ENCODE data around the gene SF3B6.

Gene SF3B6

GRCh38 chr2:24088821-24089359 is 12.8 kb upstream of the SF3B6 start:
- DNase-seq = no peak

DNA sequence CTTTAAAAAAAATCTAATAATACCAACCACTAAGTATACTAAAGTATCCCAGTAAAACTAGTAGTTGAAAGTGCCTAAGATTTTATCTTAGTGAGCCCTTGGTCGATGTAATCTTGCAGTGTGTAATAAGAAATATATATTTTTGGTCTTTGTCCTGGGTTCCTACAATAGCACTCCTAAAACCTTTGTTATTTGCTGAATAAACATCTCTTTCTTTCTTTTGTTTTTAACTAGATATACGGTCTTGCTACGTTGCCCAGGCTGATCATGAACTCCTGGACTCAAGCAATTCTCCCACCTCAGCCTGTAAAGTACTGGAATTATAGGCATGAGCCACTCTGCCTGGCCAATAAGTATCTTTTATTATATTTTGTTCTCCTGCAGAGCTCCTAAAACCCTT is 10.9 kb upstream of the SF3B6 start:
- no peak for DNase-seq

DNA sequence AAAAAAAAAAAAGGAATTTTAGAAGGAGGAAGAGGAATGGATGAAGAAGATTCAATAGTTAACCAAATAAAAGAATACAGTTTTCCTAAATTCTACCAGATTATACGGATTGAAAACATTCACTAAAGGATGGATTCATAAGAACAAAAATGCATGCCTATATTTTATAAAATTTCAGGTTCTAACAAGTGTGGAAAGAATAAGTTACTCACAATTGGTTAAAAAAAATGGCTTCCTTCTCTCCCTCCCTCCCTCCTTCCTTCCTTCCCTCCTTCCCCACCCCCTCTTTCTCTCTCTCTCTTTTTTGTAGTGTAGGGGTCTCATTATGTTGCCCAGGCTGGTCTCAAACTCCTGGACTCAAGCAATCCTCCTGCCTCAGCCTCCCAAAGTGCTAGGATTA is 10.1 kb upstream of the SF3B6 start:
- no peak for DNase-seq

DNA sequence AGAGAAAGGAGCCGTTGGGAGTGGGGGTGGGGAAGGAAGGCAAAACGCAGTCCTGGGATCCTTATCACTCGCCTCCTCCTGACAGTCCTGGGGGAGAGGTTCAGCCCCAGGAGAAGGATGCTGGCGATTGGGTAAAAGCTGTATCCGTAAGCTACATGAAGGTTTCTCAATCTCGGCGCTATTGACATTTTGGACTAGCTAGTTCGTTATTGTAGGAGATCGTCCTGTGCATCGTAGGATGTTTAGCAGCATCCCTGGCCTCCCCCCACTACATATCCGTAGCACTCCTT is 9.0 kb upstream of the SF3B6 start:
- no peak for DNase-seq

DNA sequence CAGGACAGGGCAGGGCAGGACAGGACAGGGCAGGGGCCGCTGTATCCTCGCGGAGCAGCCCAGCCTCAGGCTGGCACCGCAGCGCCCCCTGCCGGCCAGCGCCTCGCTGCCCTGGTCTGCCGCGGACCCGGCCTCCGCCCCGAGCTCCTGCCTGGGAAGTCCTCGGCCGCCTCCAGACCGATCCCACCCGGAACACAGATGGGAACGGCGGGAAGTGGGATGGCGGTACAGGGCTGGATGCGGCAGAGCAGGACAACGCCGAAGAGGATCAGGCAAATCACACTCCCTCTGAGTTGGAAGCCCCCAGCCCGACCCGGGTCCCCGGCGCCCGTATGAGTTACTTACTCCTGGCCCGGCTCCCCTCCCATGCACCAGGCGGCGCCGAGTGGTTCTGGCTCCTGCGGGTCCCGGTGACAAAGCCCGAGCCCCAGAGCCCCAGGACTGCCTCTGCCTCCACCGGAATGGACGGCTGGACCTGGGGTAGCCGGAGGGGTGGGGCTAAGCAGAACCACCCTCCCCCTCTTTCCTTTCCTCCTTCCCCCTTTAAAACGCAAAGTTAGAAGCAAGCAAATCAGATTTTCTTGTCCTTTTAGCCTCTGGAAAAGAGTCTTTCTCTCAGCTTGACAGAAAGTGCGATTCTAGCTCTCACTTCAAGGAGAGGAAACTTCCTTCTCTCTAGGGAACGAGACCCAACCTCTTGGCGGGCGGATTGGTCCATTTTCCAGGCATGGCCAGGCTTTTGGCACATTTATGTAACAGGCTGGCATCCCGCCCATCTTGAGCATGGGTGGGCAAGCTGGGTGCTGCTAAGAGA is 8.5 kb upstream of the SF3B6 start, which contains the start of gene TP53I3:
Gene TP53I3, minus strand, starts transcription at position 449 of the 814 bp plus-strand sequence. CDS start 508 bp downstream, outside the sequence.
- peak; percentile 93 for DNase-seq

DNA sequence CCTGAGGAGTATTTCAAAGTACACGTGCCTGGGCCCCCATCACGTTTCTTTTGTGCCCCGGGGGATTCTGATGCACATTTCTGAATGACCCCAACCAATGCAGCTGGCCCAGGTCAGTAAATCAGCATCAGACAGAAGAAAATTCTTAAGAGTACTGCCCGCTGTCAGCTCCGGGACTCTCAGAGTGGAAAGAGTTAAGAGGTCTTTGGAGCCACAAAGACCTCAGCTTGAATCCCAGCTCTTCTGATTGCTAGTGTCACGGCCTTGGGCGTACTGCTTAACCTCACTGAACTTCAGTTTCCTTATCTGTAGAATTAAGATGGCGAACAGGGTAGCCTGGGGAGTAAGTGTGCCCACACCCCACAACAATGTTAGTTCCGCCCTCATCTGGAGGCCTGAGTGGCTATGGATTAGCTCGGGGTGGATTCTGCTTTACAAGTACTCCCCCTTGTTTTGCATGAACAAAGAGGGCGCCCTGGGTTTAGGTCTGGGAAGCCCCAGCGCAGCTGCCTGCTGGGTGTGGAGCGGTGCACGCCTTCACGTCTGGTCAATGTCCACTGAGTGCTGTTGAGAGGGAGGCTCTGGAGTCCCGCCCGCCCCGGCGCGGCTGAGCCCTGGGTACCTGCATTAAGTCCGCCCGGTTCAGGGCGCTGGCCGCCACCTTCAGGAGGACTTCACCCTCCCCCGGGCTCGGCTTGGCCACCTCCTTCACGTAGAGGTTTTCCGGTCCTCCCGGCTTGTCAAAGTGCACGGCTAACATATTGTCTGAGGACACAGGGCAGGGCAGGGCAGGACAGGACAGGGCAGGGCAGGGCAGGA is 7.7 kb upstream of the SF3B6 start:
- peak; percentile 93 for DNase-seq

DNA sequence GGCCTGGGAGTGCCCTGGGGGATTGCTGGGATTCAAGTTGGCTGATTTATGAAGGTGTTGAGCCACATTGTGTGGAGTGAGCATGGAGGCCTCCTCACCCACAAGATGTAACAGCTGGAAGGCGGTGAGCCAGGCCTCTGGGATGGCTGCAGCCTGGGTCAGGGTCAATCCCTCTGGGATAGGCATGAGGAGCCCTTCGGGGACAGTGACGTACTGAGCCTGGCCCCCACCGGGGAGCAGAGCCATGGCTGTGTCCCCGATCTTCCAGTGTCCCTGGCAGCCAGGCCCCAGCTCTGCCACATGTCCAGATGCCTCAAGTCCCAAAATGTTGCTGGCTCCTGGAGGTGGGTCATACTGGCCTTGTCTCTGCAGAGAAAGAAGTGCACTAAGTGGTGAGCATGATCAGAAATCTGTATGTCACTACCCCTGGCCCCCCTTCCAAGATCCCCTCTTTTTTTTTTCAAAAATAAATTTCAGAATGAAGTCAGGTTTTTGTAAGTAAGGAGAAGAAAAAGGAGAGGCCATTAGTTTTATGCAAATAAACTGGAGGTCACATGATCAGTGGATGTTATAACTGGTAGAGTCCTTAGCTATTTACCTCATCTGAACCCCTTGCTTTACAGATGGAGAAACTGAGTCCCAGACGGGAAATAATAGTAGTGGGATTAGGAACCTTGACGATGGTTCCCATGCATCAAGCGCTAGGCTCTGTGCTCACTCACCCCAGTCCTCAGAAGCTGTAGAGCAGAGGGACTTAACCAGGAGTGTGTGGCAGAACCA is 6.9 kb upstream of the SF3B6 start:
- DNase-seq = peak; percentile 39

DNA sequence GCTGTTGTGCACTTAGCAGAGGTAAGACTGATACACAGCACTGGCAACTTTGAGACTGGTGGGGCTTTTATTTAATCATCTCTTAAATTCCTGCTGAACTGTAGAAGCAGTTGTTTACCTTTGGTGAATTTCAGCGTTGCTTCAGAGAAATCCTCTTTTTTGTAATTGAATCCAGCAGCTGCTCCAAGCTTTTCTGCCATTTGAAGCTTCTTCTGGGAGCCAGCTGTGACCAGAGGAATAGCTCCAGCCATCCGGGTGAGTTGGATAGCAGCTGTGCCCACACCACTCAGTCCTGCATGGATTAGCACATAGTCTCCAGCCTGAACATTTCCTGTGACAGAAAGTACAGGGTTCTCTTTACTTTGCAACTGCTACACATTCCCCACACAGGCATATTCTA is 4.6 kb upstream of the SF3B6 start:
- DNase-seq = peak; percentile 95

GRCh38 chr2:24077879-24078278 is 1.8 kb upstream of the SF3B6 start:
- DNase-seq = peak; percentile 26

GRCh38 chr2:24077535-24077877 is 1.4 kb upstream of the SF3B6 start:
- DNase-seq = no peak

DNA sequence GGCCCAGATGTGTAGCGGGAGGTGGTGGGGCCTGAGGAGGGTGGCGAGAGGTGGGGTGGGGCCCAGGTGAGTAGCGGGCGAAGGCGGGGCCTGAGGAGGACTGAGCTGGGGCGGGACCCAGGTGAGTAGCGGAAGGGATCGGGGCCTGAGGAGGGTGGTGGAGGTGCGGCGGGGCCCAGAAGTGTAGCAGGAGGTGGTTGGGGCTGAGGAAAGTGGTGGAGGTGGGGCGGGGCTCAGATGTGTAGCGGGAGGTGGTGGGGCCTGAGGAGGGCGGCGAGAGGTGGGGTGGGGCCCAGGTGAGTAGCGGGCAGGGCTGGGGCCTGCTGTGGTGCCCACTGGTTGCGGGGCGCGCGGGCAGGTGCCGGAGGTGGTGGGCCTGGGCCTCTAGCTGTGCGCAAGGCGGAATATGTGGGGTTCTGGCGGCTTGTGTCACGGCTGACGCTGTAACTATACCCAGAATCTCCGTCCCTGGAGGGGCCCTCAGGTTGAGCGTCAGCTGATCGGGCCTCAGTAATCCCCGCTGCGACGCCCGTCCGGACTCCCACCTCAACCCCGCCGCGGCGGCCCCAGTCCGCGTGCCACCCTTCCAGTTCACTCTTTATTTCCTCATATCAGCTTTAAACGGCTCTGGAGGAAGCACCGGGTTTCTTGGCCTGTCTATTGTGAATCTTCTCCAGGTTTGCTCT is 866 bp upstream of the SF3B6 start:
- DNase-seq = peak; percentile 76

DNA sequence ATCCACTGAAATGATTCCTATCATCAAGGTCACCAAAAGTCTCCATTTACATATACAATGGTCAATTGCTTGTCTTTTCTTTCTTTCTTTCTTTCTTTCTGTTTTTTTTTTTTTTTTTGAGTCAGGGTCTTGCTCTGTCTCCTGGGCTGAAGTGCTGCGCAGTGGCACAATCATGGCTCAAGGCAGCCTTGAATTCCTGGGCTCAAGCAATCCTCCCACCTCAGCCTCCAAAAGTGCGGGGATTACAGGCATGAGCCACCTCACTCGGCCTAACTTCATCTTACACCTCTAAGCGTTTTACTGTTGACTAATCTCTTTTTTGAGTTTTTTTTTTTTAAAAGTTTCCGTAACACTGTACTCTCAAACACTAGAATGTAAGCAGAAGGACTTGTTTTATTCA is 867 bp downstream of the SF3B6 start:
- DNase-seq = no peak

DNA sequence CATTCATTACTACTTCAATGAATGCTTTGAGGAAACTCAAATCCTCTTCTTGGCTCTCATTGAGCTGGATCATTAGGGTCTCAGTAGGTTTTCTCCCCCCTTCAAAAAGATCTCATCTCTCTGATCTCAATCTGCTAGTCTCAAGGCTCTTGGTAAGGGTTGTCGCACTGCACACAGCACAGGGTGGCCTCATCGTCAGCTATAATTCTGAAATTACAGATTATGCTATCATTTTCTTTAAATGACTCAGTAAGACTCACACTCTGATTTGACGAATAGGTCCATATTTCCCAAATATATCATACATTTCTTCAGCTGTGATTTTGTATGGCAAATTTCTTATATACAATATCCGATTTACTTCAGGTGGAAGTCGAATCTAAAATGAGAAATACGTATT is 2.3 kb downstream of the SF3B6 start:
- no peak for DNase-seq

- DNase-seq = no peak
Observed at GRCh38 chr2:24072259-24072658, 3.9 kb downstream of the SF3B6 start.

DNA sequence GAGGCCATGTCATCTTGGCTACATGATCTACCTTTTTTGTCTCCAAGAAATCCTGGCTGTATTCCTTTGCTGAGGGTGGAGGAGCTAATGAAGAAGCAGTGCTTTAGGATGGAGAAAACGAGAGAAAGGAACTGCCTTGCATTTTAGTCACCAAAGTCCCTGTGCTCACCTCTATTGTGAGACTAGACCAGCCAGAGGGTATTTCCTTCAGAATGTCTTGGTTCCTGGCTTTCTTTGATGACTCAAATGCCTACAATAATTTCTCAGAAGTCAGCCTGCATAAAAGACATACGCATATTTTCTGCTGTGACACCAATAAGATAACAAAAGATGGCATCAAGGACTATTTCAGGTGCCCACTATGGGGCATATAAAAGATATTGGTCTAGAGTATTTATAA is 10.8 kb downstream of the SF3B6 start:
- no peak for DNase-seq

DNA sequence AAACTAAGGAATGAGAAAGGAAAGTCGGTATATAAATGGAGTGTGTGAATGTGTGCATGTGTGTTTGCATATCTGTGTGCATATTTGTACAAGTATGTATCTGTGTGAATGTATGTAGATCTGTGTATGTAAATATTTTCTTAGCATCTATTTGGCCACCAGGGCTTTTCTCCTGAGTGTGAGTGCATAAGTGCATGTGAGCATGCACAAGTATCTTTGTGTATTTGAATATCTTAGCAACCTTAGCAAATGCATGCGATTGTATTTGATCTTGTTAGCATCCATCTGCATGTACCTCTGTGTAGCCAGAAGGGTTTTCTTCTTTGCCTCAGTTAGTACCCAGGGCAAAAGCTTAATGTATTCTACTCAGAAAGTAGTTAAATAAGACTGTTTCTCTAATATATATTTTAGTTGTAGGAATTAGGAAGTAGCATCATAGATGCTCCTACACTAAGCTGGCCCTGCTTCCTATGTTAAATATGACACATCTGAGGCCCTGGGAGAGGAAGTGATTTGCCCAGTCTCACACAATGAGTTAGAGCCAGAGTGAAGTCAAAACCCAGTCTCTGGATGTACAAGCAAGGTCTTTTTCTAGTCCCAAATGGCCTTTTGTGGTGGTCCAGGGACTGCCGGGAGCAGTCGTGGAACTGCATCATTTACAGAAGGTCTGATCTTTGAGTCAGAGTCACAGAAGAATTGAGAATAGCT is 17.4 kb downstream of the SF3B6 start:
- DNase-seq = peak; percentile 41

DNA sequence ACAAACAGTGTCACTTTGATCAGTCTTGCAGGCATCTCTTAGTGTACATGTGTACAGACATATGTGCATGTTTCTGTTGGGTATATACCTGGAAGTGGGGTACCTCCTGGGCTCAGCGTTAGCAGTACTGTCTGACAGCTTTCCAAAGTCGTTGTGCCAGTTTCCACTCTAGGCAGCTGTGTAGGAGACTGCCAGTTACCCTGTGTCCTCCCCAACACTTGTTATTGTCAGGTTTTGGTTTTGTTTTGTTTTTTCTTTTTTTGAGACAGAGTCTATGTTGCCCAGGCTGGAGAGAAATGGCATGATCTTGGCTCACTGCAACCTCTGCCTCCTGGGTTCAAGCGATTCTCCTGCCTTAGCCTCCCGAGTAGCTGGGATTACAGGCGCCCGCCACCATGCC is 20.4 kb downstream of the SF3B6 start:
- DNase-seq = no peak

- DNase-seq = no peak
Observed at GRCh38 chr2:24054366-24055010, 21.6 kb downstream of the SF3B6 start.

DNA sequence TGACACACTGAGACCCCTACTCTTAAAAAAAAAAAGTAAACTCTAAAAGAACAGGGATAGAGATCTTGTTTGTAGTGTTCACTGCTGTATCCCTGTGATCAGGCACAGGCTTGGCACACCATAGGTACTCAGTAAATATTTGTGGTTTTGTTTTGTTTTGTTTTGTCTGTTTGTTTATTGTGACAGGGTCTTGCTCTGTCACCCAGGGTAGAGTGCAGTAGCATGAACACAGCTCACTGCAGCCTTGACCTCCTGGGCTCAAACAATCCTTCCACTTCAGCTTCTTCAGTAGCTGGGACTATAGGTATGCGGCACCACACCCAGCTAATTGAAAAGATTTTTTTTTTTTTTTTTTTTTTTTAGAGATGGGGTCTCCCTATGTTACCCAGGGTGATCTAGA is 23.2 kb downstream of the SF3B6 start:
- no peak for DNase-seq

GRCh38 chr2:24051833-24052232 is 24.3 kb downstream of the SF3B6 start:
- no peak for DNase-seq

All from DMS53 (cell line).